Right lobe of liver (tissue), 4 donors: ENCODE results near the gene IGSF11.

Experiments used
- CTCF ChIP-seq, 4 donors: fragments of 200-600 bp in 3 of 4; fragments of 450-650 bp in 1 of 4; IDR thresholded peaks; one replicate each; pipeline versions ENCODE4 v1.5.1 to v1.8.0; 2016 to 2022; ENCODE audit warnings: antibody characterized with exemption in 4 of 4, mild to moderate bottlenecking in 2 of 4
- POLR2A ChIP-seq: fragments of 450-650 bp; IDR thresholded peaks from one replicate; pipeline ENCODE4 v1.6.1; 2017; ENCODE audit warnings: antibody characterized with exemption, mild to moderate bottlenecking
- donor health status: DM: no; HTN: no; CAD: no.
- donor health status: DM: no; HTN: no; CAD: no.
- donor health status: DM: no; HTN: yes; CAD: no.

DNA sequence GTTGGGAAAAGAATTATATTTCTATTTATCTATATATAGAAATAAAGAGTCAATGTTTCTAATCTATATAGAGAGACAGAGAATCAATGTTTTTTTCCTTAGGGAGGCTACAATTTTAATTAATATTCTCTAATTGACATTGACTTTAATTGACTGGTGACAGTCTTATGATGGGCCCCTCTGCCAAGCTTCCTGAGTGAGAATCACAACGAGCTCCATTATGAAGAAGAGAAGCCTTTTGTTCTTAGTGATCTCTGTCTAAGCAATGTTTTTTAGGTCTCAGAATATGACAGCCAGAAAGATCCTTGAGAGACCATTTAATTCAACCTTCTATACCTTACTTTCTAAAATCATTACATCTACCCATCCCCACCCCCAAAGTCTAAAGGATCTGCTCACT is 70.9 kb downstream of the IGSF11 start:
- TF ChIP-seq CTCF (IDR thresholded peaks at IDR 0.05) (no peak), POLR2A (no peak)
